OCI-LY7 (cell line): ENCODE data around the gene C4BPA. TPM values are rescaled to one million over a fixed set of nuclear protein-coding genes. Genes with fewer than 3 reads are reported as not detected.

Experiments used
- BruUV-seq: library from RNA; stranded (reverse); fragments of 400-500 nt; replicated peaks from 2 replicates; lab custom pipeline; 2021; lab: Mats Ljungman, UMichigan
- CTCF ChIA-PET: fragments of 300-600 bp; sonication (Branson Sonifier 250); formaldehyde crosslinking; loops from one replicate; lab custom pipeline; 2022; ENCODE audit warnings: antibody characterized with exemption; ENCODE audit not compliant: unreplicated experiment; lab: Charles Lee
- POLR2A ChIA-PET: fragments of 300-600 bp; sonication (Branson Sonifier 250); formaldehyde crosslinking; loops from one replicate; lab custom pipeline; 2022; ENCODE audit warnings: antibody characterized with exemption; lab: Charles Lee
- DNase-seq: peaks from one replicate; pipeline ENCODE4 v3.0.0-alpha.2; 2015; ENCODE audit warnings: low spot score
- H2AFZ ChIP-seq: fragments of 200-600 bp; sonication (generic), shearing (Covaris generic); 2 replicates; pipeline ENCODE4 v1.6.1; 2014; ENCODE audit warnings: mild to moderate bottlenecking, antibody characterized with exemption, low read length, moderate library complexity
- H3K27ac ChIP-seq: fragments of 200-600 bp; sonication (generic); 2 replicates; pipeline ENCODE4 v1.5.1; 2014; ENCODE audit warnings: mixed run types, low read depth, mild to moderate bottlenecking, moderate library complexity, low read length, inconsistent platforms; ENCODE audit not compliant: poor library complexity, severe bottlenecking
- H3K36me3 ChIP-seq: fragments of 200-600 bp; sonication (generic); 2 replicates; pipeline ENCODE4 v1.6.1; 2014; ENCODE audit warnings: mild to moderate bottlenecking, antibody characterized with exemption, low read length, moderate library complexity, mixed read lengths; ENCODE audit not compliant: insufficient read depth
- H3K4me1 ChIP-seq: fragments of 200-600 bp; sonication (generic); 2 replicates; pipeline ENCODE4 v1.5.1; 2014; ENCODE audit warnings: mild to moderate bottlenecking, low read length; ENCODE audit not compliant: insufficient read depth, poor library complexity, severe bottlenecking
- H3K4me2 ChIP-seq: fragments of 200-600 bp; sonication (generic); 2 replicates; pipeline ENCODE4 v1.6.1; 2014; ENCODE audit warnings: mild to moderate bottlenecking, low read length
- H3K4me3 ChIP-seq: fragments of 200-600 bp; sonication (generic); 2 replicates; pipeline ENCODE4 v1.5.1; 2014; ENCODE audit warnings: mild to moderate bottlenecking, low read depth, low read length; ENCODE audit not compliant: poor library complexity, severe bottlenecking
- H3K79me2 ChIP-seq: fragments of 200-600 bp; sonication (generic); 2 replicates; pipeline ENCODE4 v1.6.1; 2016; ENCODE audit warnings: low read depth, mild to moderate bottlenecking, low read length, moderate library complexity, mixed read lengths; ENCODE audit not compliant: insufficient read depth
- H3K9me2 ChIP-seq: fragments of 200-600 bp; sonication (generic); 2 replicates; pipeline ENCODE4 v1.6.1; 2016; ENCODE audit warnings: mild to moderate bottlenecking, low read length, mixed read lengths; ENCODE audit not compliant: insufficient read depth
- H3K9me3 ChIP-seq: fragments of 200-600 bp; sonication (generic); 2 replicates; pipeline ENCODE4 v1.6.1; 2014; ENCODE audit warnings: mild to moderate bottlenecking, mixed run types, low read length, mixed read lengths
- H4K20me1 ChIP-seq: fragments of 200-600 bp; sonication (generic); 2 replicates; pipeline ENCODE4 v1.6.1; 2014; ENCODE audit warnings: mild to moderate bottlenecking, antibody characterized with exemption, low read length, moderate library complexity, mixed read lengths; ENCODE audit not compliant: insufficient read depth
- EZH2phosphoT487 ChIP-seq: fragments of 200-600 bp; sonication (generic); IDR thresholded peaks from 2 replicates; pipeline ENCODE4 v1.6.1; 2018; ENCODE audit warnings: low read depth, borderline replicate concordance, mild to moderate bottlenecking, mixed run types, antibody characterized with exemption, low read length, moderate library complexity, mixed read lengths
- intact Hi-C: fragments of 100-400 bp; cut with micrococcal nuclease; formaldehyde crosslinking; loops from one replicate; pipeline ENCODE4 v1.10.0; 2022; ENCODE audit not compliant: unreplicated experiment
- total RNA-seq, 2 experiments: library from RNA; depleted of rRNA in 1 of 2; stranded (reverse); fragments of >200 nt in 1 of 2; shearing (Covaris generic) in 1 of 2; gene quantifications; 2 replicates each; pipeline ENCODE4 v1.2.3, GENCODE V29; 2014 to 2022
- TF ChIP-seq, protein P1 (sequence below): fragments of 200-600 bp; sonication (generic); conservative IDR thresholded peaks from 2 replicates; pipeline ENCODE4 v1.5.1; 2014; ENCODE audit warnings: mild to moderate bottlenecking, antibody characterized with exemption, low read length, moderate library complexity, mixed read lengths

C4BPA gene
- total RNA-seq, 2 experiments from 2014 or later: not detected

DNA sequence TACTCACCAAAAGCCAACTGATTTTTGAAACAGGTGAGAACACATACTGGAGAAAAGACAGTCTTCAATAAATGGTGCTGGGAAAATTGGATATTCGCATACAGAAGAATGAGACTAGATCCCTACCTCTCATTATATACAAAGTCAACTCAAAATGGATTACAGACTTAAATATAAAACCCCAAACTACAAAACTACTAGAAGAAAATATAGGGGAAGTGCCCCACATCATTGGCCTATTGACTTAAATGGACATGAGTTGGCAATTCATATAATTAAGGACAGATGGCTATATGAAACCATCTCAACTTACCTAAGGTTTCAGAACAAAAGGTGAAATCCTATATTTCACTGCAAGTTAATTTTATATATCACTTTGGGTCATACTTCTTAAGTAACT lies 60.1 kb downstream of the C4BPA start:
- no peak overlapping the region for H3K27ac ChIP-seq
- TF ChIP-seq, protein P1, sequence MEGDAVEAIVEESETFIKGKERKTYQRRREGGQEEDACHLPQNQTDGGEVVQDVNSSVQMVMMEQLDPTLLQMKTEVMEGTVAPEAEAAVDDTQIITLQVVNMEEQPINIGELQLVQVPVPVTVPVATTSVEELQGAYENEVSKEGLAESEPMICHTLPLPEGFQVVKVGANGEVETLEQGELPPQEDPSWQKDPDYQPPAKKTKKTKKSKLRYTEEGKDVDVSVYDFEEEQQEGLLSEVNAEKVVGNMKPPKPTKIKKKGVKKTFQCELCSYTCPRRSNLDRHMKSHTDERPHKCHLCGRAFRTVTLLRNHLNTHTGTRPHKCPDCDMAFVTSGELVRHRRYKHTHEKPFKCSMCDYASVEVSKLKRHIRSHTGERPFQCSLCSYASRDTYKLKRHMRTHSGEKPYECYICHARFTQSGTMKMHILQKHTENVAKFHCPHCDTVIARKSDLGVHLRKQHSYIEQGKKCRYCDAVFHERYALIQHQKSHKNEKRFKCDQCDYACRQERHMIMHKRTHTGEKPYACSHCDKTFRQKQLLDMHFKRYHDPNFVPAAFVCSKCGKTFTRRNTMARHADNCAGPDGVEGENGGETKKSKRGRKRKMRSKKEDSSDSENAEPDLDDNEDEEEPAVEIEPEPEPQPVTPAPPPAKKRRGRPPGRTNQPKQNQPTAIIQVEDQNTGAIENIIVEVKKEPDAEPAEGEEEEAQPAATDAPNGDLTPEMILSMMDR: no peak
- TF ChIP-seq EZH2phosphoT487: no peak
- H2AFZ ChIP-seq: no peak overlapping the region
- no peaks in the 10 kb centered on the region for H3K4me1 ChIP-seq
- no peaks in the 10 kb centered on the region for H3K36me3 ChIP-seq
- CTCF ChIA-PET: no interaction called here
- no peak overlapping the region for H3K4me2 ChIP-seq
- no peaks in the 10 kb centered on the region for H3K9me3 ChIP-seq
- no peaks in the 10 kb centered on the region for H3K9me2 ChIP-seq
- H4K20me1 ChIP-seq: no peaks in the 10 kb centered on the region
- H3K4me3 ChIP-seq: no peak overlapping the region
- intact Hi-C loops: no loop called here
- no peaks in the 10 kb centered on the region for H3K79me2 ChIP-seq
- POLR2A ChIA-PET: no interaction called here
- no TSS peak for BruUV-seq
- no peak for DNase-seq

DNA sequence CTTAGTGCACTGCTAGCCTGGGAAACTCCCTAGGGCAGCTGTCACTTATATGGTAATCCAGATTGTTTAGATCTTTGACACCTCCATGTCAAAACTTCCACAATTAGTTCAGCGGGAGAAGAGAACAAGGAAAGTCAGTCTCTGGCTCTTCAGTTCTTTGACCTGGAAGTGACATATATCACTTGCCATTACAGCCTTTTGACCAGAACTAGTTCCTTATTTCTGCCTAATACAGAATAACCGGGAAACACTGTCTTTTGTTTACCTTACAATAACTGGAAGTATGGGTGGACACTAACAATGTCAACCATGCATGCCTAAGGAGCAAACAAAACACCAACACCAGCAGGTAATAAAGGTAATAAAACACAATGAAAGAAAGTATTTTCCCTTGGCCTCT lies 68.3 kb downstream of the C4BPA start:
- Histone ChIP-seq H3K36me3 (no peaks in the 10 kb centered on the region), H3K4me2 (no peak overlapping the region), H3K27ac (no peak overlapping the region), H4K20me1 (no peaks in the 10 kb centered on the region), H3K9me3 (no peaks in the 10 kb centered on the region), H3K9me2 (no peaks in the 10 kb centered on the region), H3K79me2 (no peaks in the 10 kb centered on the region), H3K4me3 (no peak overlapping the region), H2AFZ (no peak overlapping the region), H3K4me1 (no peaks in the 10 kb centered on the region)
- intact Hi-C loops: no loop called here
- TF ChIP-seq, protein P1: no peak
- no peak for TF ChIP-seq EZH2phosphoT487
- POLR2A ChIA-PET: no interaction called here
- DNase-seq: no peak
- CTCF ChIA-PET: no interaction called here
- BruUV-seq: no TSS peak

DNA sequence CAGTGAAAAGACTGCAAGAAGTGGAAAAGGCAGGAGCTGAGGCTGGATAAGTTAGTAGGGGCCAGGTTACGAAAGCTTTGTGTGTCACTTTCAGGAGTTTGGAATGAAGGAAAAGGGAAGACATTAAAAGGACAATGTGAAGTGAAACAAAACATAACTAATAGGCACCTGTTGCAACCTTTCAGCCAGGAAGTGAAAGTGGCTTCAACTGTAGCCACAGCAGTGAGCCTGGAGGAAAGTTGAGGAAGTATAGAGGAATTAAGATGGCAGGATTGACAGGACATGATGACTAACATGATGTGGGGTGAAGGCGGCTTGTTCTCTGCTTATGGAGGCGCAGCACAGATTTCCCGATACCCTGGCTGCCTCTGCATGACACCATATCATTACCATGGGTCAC lies 68.9 kb downstream of the C4BPA start:
- no peaks in the 10 kb centered on the region for H3K9me2 ChIP-seq
- TF ChIP-seq, protein P1: no peak
- TF ChIP-seq EZH2phosphoT487: no peak
- ChIA-PET CTCF (no interaction called here), POLR2A (no interaction called here)
- intact Hi-C loops: no loop called here
- H3K79me2 ChIP-seq: no peaks in the 10 kb centered on the region
- no peak overlapping the region for H3K4me2 ChIP-seq
- no peaks in the 10 kb centered on the region for H3K9me3 ChIP-seq
- H4K20me1 ChIP-seq: no peaks in the 10 kb centered on the region
- H2AFZ ChIP-seq: no peak overlapping the region
- H3K27ac ChIP-seq: no peak overlapping the region
- H3K4me3 ChIP-seq: no peak overlapping the region
- H3K4me1 ChIP-seq: no peaks in the 10 kb centered on the region
- no peaks in the 10 kb centered on the region for H3K36me3 ChIP-seq
- no peak for DNase-seq
- no TSS peak for BruUV-seq
